Vagina (tissue), 2 donors: Measurements from ENCODE around the gene LRRC4C. TPM values are rescaled to one million over a fixed set of nuclear protein-coding genes. Genes with fewer than 3 reads are reported as not detected.

Source experiments
- DNase-seq, 2 donors: peaks; one replicate each; pipeline ENCODE4 v3.0.0-alpha.2; 2017; ENCODE audit errors: extremely low spot score in 2 of 2
- H3K27ac ChIP-seq: fragments of 200-600 bp; sonication (generic); one replicate; pipeline ENCODE4 v1.5.1; 2019
- H3K27me3 ChIP-seq: fragments of 200-600 bp; sonication (generic); one replicate; pipeline ENCODE4 v1.5.1; 2019
- H3K36me3 ChIP-seq, 2 donors: fragments of 200-600 bp; sonication (generic); one replicate each; pipeline ENCODE4 v1.5.1; 2017 to 2019
- H3K4me1 ChIP-seq: fragments of 200-600 bp; sonication (generic); one replicate; pipeline ENCODE4 v1.5.1; 2019
- H3K4me3 ChIP-seq, 2 donors: fragments of 200-600 bp; sonication (generic); 1 replicate in 1 of 2; 2 replicates in 1 of 2; pipeline ENCODE4 v1.5.1; 2016 to 2019
- H3K9me3 ChIP-seq: fragments of 200-600 bp; sonication (generic); one replicate; pipeline ENCODE4 v1.5.1; 2019
- CTCF ChIP-seq, 3 experiments: fragments of 450-650 bp in 2 of 3; fragments of 200-600 bp in 1 of 3; sonication (generic) in 1 of 3; IDR thresholded peaks; one replicate each; pipeline ENCODE4 v1.5.1; 2017 to 2019; ENCODE audit warnings: antibody characterized with exemption in 3 of 3, mild to moderate bottlenecking in 2 of 3, moderate library complexity in 2 of 3
- POLR2A ChIP-seq, 2 donors: fragments of 450-650 bp; IDR thresholded peaks; one replicate each; pipeline ENCODE4 v1.6.1; 2017; ENCODE audit warnings: antibody characterized with exemption in 2 of 2, mild to moderate bottlenecking in 2 of 2, moderate library complexity in 2 of 2
- POLR2AphosphoS5 ChIP-seq, 2 donors: sonication (generic); formaldehyde crosslinking; IDR thresholded peaks; one replicate each; pipeline ENCODE4 v1.9.0; 2017; ENCODE audit warnings: antibody characterized with exemption in 2 of 2, mild to moderate bottlenecking in 2 of 2, low read depth in 1 of 2; ENCODE audit not compliant: insufficient read depth in 1 of 2
- intact Hi-C: fragments of 100-400 bp; cut with DNase I; formaldehyde crosslinking; loops from one replicate; pipeline ENCODE4 v1.15.1; 2023
- total RNA-seq: library from RNA; depleted of rRNA; stranded (reverse); fragments of >200 nt; gene quantifications from one replicate; pipeline ENCODE4 v1.2.3, GENCODE V29; 2016

The LRRC4C gene
- total RNA-seq, 1 donor from 2014 or later, result 5.6 TPM

- TF ChIP-seq POLR2A (IDR thresholded peaks at IDR 0.05), result no peak
- no peak for TF ChIP-seq POLR2AphosphoS5 (IDR thresholded peaks at IDR 0.05; ENCODE audit: insufficient read depth in 1 of 2, low read depth in 1 of 2)
- TF ChIP-seq CTCF (IDR thresholded peaks at IDR 0.05), result no peak
- intact Hi-C loops, result no loop called here
- DNase-seq, result no peak
- H3K36me3 ChIP-seq, result no peaks in the 10 kb centered on the region
- H3K4me1 ChIP-seq, result no peaks in the 10 kb centered on the region
- H3K4me3 ChIP-seq, result no peak overlapping the region
- H3K27ac ChIP-seq, result no peak overlapping the region
- H3K27me3 ChIP-seq, result no peaks in the 10 kb centered on the region
- no peaks in the 10 kb centered on the region for H3K9me3 ChIP-seq
Observed at GRCh38 chr11:40513281-40513680, 946.2 kb downstream of the LRRC4C start.

GRCh38 chr11:40508303-40508702 lies 951.1 kb downstream of the LRRC4C start:
- intact Hi-C loops, result no loop called here
- no peaks in the 10 kb centered on the region for H3K27me3 ChIP-seq
- H3K4me3 ChIP-seq, result no peak overlapping the region
- H3K9me3 ChIP-seq, result no peaks in the 10 kb centered on the region
- no peak for TF ChIP-seq CTCF (IDR thresholded peaks at IDR 0.05)
- no peak for TF ChIP-seq POLR2A (IDR thresholded peaks at IDR 0.05)
- TF ChIP-seq POLR2AphosphoS5 (IDR thresholded peaks at IDR 0.05; ENCODE audit: insufficient read depth in 1 of 2, low read depth in 1 of 2), result no peak
- no peaks in the 10 kb centered on the region for H3K4me1 ChIP-seq
- H3K36me3 ChIP-seq, result no peaks in the 10 kb centered on the region
- no peak for DNase-seq
- no peak overlapping the region for H3K27ac ChIP-seq

GRCh38 chr11:40506226-40506625 lies 953.2 kb downstream of the LRRC4C start:
- TF ChIP-seq POLR2A (IDR thresholded peaks at IDR 0.05), result no peak
- no peak for TF ChIP-seq POLR2AphosphoS5 (IDR thresholded peaks at IDR 0.05; ENCODE audit: insufficient read depth in 1 of 2, low read depth in 1 of 2)
- TF ChIP-seq CTCF (IDR thresholded peaks at IDR 0.05), result no peak
- Histone ChIP-seq H3K27me3 (no peaks in the 10 kb centered on the region), H3K4me1 (no peaks in the 10 kb centered on the region), H3K27ac (no peak overlapping the region), H3K36me3 (no peaks in the 10 kb centered on the region), H3K4me3 (no peak overlapping the region), H3K9me3 (no peaks in the 10 kb centered on the region)
- intact Hi-C loops, result no loop called here
- DNase-seq, result no peak

- Histone ChIP-seq H3K9me3 (no peaks in the 10 kb centered on the region), H3K36me3 (no peaks in the 10 kb centered on the region), H3K27ac (no peak overlapping the region), H3K27me3 (no peaks in the 10 kb centered on the region), H3K4me1 (no peaks in the 10 kb centered on the region), H3K4me3 (no peak overlapping the region)
- TF ChIP-seq POLR2A (IDR thresholded peaks at IDR 0.05) (no peak), CTCF (IDR thresholded peaks at IDR 0.05) (no peak), POLR2AphosphoS5 (IDR thresholded peaks at IDR 0.05; ENCODE audit: insufficient read depth in 1 of 2, low read depth in 1 of 2) (no peak)
- intact Hi-C loops, result no loop called here
- DNase-seq, result no peak
Observed at GRCh38 chr11:40491341-40491740, 968.1 kb downstream of the LRRC4C start.

- intact Hi-C loops, result no loop called here
- Histone ChIP-seq H3K27me3 (no peaks in the 10 kb centered on the region), H3K4me3 (no peak overlapping the region), H3K36me3 (no peaks in the 10 kb centered on the region), H3K27ac (no peak overlapping the region), H3K4me1 (no peaks in the 10 kb centered on the region), H3K9me3 (no peaks in the 10 kb centered on the region)
- no peak for DNase-seq
- no peak for TF ChIP-seq POLR2A (IDR thresholded peaks at IDR 0.05)
- no peak for TF ChIP-seq CTCF (IDR thresholded peaks at IDR 0.05)
- no peak for TF ChIP-seq POLR2AphosphoS5 (IDR thresholded peaks at IDR 0.05; ENCODE audit: insufficient read depth in 1 of 2, low read depth in 1 of 2)
Observed at GRCh38 chr11:40467771-40468170, 991.7 kb downstream of the LRRC4C start.
